SK-N-SH (cell line): ENCODE results near the gene FAM50B. TPM values are rescaled to one million over a fixed set of nuclear protein-coding genes. Genes with fewer than 3 reads are reported as not detected.

Experiments
- CTCF ChIA-PET: fragments of 300-600, 350-600 bp; formaldehyde crosslinking; extraction: SDS; loops from one replicate; lab custom pipeline; 2021; lab: Yijun Ruan, JAX
- POLR2A ChIA-PET: fragments of 350-600 bp; sonication (Branson Sonifier 250); formaldehyde crosslinking; extraction: SDS; loops from one replicate; lab custom pipeline; 2020; ENCODE audit warnings: antibody characterized with exemption, inconsistent platforms; lab: Yijun Ruan, JAX
- DNase-seq: peaks from one replicate; pipeline ENCODE4 v3.0.0; 2012
- H2AFZ ChIP-seq: fragments of 200-600 bp; sonication (generic); 2 replicates; pipeline ENCODE4 v1.8.1; 2016; ENCODE audit warnings: antibody characterized with exemption, mild to moderate bottlenecking, low read depth
- H3F3A ChIP-seq: fragments of 200-600 bp; sonication (generic); replicated peaks from 2 replicates; pipeline ENCODE3; 2016; ENCODE audit warnings: antibody characterized with exemption, mild to moderate bottlenecking; ENCODE audit not compliant: insufficient read depth
- H3K27ac ChIP-seq, 2 experiments: fragments of 200-500 bp in 1 of 2; fragments of 200-600 bp in 1 of 2; sonication (Bioruptor generic) in 1 of 2; sonication (generic), shearing (Covaris generic) in 1 of 2; 2 replicates each; pipeline versions ENCODE4 v1.5.1 to v1.6.1; 2014 to 2016; ENCODE audit warnings: low read depth in 2 of 2, inconsistent platforms in 1 of 2, low read length in 1 of 2, mild to moderate bottlenecking in 1 of 2, mixed read lengths in 1 of 2
- H3K27me3 ChIP-seq: fragments of 200-600 bp; sonication (generic), shearing (Covaris generic); 2 replicates; pipeline ENCODE4 v1.6.1; 2016; ENCODE audit warnings: mixed run types; ENCODE audit not compliant: insufficient read depth
- H3K36me3 ChIP-seq, 2 experiments: fragments of 200-500 bp in 1 of 2; fragments of 200-600 bp in 1 of 2; sonication (Bioruptor generic) in 1 of 2; sonication (generic) in 1 of 2; replicated peaks in 1 of 2; 2 replicates each; pipeline versions ENCODE3 to v1.5.1; 2014 to 2016; ENCODE audit warnings: low read length in 1 of 2, mild to moderate bottlenecking in 1 of 2; ENCODE audit not compliant: insufficient read depth in 2 of 2, control insufficient read depth in 1 of 2
- H3K4me1 ChIP-seq, 2 experiments: fragments of 200-500 bp in 1 of 2; fragments of 200-600 bp in 1 of 2; sonication (Bioruptor generic) in 1 of 2; sonication (generic), shearing (Covaris generic) in 1 of 2; 2 replicates each; pipeline versions ENCODE4 v1.5.1 to v1.6.1; 2014 to 2016; ENCODE audit warnings: low read depth in 1 of 2, low read length in 1 of 2, mixed run types in 1 of 2; ENCODE audit not compliant: insufficient read depth in 2 of 2, control insufficient read depth in 1 of 2
- H3K4me2 ChIP-seq: fragments of 200-600 bp; sonication (generic), shearing (Covaris generic); 2 replicates; pipeline ENCODE4 v1.6.1; 2017; ENCODE audit warnings: mixed run types
- H3K4me3 ChIP-seq, 2 experiments: fragments of 200-500 bp in 1 of 2; fragments of 200-600 bp in 1 of 2; sonication (Bioruptor generic) in 1 of 2; sonication (generic), shearing (Covaris generic) in 1 of 2; 2 replicates each; pipeline versions ENCODE4 v1.5.1 to v1.8.1; 2014 to 2016; ENCODE audit warnings: low read depth in 2 of 2, inconsistent platforms in 1 of 2, low read length in 1 of 2, mild to moderate bottlenecking in 1 of 2, mixed read lengths in 1 of 2, moderate library complexity in 1 of 2
- H3K79me2 ChIP-seq: fragments of 200-600 bp; sonication (generic); 2 replicates; pipeline ENCODE4 v1.8.1; 2017; ENCODE audit warnings: mild to moderate bottlenecking; ENCODE audit not compliant: insufficient read depth
- H3K9ac ChIP-seq: fragments of 200-600 bp; sonication (generic); 2 replicates; pipeline ENCODE4 v1.6.1; 2017; ENCODE audit warnings: mixed run types
- H3K9me2 ChIP-seq: fragments of 200-600 bp; sonication (generic); 2 replicates; pipeline ENCODE4 v1.6.1; 2017; ENCODE audit warnings: mixed run types
- H3K9me3 ChIP-seq: fragments of 200-600 bp; sonication (generic); 2 replicates; pipeline ENCODE4 v1.6.1; 2017; ENCODE audit warnings: mixed run types, mild to moderate bottlenecking, moderate library complexity
- H4K20me1 ChIP-seq: fragments of 200-600 bp; sonication (generic); 2 replicates; pipeline ENCODE4 v1.6.1; 2017; ENCODE audit warnings: mild to moderate bottlenecking, mixed run types; ENCODE audit not compliant: insufficient read depth
- ELF1 ChIP-seq: IDR thresholded peaks from 2 replicates; pipeline ENCODE4 v1.4.0; 2012
- EP300 ChIP-seq, 2 experiments: IDR thresholded peaks; 2 replicates each; pipeline versions ENCODE4 v1.4.0 to v1.6.1; 2012; ENCODE audit warnings: borderline replicate concordance in 1 of 2, low read depth in 1 of 2, low read length in 1 of 2
- EZH2phosphoT487 ChIP-seq: fragments of 200-600 bp; sonication (generic); IDR thresholded peaks from 2 replicates; pipeline ENCODE4 v1.6.1; 2017; ENCODE audit warnings: low read depth, mixed run types, mild to moderate bottlenecking, antibody characterized with exemption, moderate library complexity, borderline replicate concordance
- FOXJ3 ChIP-seq: sonication (generic); formaldehyde crosslinking; IDR thresholded peaks from 2 replicates; pipeline ENCODE4 v1.5.1; 2020; ENCODE audit warnings: mild to moderate bottlenecking, missing genetic modification reagents
- GATA2 ChIP-seq: sonication (generic); formaldehyde crosslinking; IDR thresholded peaks from 2 replicates; pipeline ENCODE4 v1.5.0; 2020; ENCODE audit warnings: mild to moderate bottlenecking, missing genetic modification reagents
- JUND ChIP-seq: IDR thresholded peaks from 2 replicates; pipeline ENCODE4 v1.4.0; 2012
- MEF2A ChIP-seq: IDR thresholded peaks from 2 replicates; pipeline ENCODE4 v1.4.0; 2012; ENCODE audit warnings: low read depth, borderline replicate concordance
- MXI1 ChIP-seq: IDR thresholded peaks from 2 replicates; pipeline ENCODE4 v1.6.1; 2012; ENCODE audit warnings: mild to moderate bottlenecking, low read depth, low read length, improper control_type of control experiment
- NRF1 ChIP-seq: IDR thresholded peaks from 2 replicates; pipeline ENCODE4 v1.6.1; 2012; ENCODE audit warnings: low read depth, mild to moderate bottlenecking, low read length
- POLR2AphosphoS5 ChIP-seq: IDR thresholded peaks from 2 replicates; pipeline ENCODE4 v1.6.1; 2012; ENCODE audit warnings: low read depth, low read length
- RFX5 ChIP-seq: IDR thresholded peaks from 2 replicates; pipeline ENCODE4 v1.6.1; 2012; ENCODE audit warnings: mild to moderate bottlenecking, improper control_type of control experiment, low read length
- RXRA ChIP-seq: IDR thresholded peaks from 2 replicates; pipeline ENCODE4 v1.4.0; 2012; ENCODE audit warnings: low read depth, mild to moderate bottlenecking, borderline replicate concordance
- SIN3A ChIP-seq: IDR thresholded peaks from 2 replicates; pipeline ENCODE4 v1.6.1; 2012; ENCODE audit warnings: low read depth, mild to moderate bottlenecking, low read length, moderate library complexity, borderline replicate concordance
- SMC3 ChIP-seq: IDR thresholded peaks from 2 replicates; pipeline ENCODE4 v1.6.1; 2012; ENCODE audit warnings: low read depth, low read length, improper control_type of control experiment
- TCF12 ChIP-seq: IDR thresholded peaks from 2 replicates; pipeline ENCODE4 v1.4.0; 2012
- TEAD4 ChIP-seq: IDR thresholded peaks from 2 replicates; pipeline ENCODE4 v1.4.0; 2012; ENCODE audit warnings: mild to moderate bottlenecking, borderline replicate concordance; ENCODE audit not compliant: insufficient read depth
- USF1 ChIP-seq: IDR thresholded peaks from 2 replicates; pipeline ENCODE4 v1.4.0; 2012; ENCODE audit warnings: low read depth, borderline replicate concordance
- WGBS: methylation state at CpG from one replicate; pipeline ENCODE4 v1.1.6; 2017; ENCODE audit warnings: low lambda C conversion rate; 5-methylcytosine and 5-hydroxymethylcytosine counted together
- polyA plus RNA-seq, 3 experiments: library from polyadenylated mRNA; depleted of rRNA; stranded (reverse); fragments of >200 nt; gene quantifications; 2 replicates each; pipeline ENCODE4 v1.2.3, GENCODE V29; 2012
- TF ChIP-seq, protein P1 (sequence below): fragments of 150-350 bp; IDR thresholded peaks from 2 replicates; pipeline ENCODE4 v1.6.1; 2016; ENCODE audit warnings: mild to moderate bottlenecking, low read depth, low read length
- TF ChIP-seq, protein P2 (sequence below): IDR thresholded peaks from 2 replicates; pipeline ENCODE4 v1.6.1; 2012; ENCODE audit warnings: mild to moderate bottlenecking, low read depth, low read length, moderate library complexity

The FAM50B gene
- polyA plus RNA-seq, 1 of the 3 experiments (the other 2 are of a cell fraction): 13.8 TPM

DNA sequence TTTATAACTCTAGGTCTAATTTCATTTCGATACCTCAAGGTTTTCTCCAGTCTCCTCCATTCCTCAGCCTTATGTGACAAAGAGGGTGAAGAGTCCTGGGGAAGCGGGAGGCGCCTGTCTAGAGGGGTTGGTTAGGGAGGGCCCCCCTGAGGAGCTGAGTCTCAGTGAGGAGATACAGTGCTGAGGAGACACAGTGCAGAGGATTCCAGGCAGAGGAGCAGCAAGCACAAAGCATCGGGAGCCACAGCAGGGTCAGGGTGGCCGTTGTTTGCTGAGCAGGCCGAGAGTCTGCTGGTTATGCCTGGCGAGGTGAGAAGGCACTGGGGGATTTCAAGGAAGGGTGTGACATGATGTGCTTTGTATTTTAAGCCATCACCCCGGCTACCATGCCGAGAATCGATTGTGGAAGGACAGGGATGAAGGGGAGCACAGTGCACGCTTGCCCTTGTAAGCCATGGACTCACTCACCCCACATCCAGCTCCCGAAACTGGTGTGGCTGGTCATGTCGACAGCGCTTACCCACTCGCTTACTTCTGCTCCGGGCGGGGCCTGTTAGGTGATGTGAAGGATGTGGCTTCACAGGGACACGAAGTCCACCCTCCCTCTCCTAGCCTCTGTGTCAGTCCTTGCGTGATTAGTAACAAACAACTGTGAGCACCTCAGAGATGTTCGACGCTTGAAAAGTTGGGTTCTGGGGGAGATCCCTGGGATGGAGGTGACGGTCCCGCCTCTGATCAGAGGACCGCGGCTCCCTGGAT is 30.2 kb downstream of the FAM50B start:
- H3K4me3 ChIP-seq: no peak overlapping the region
- H3K4me1 ChIP-seq: peaks cover 0 to 17% of the 10 kb centered on the region in 2 experiments; a peak in 2 of 4 replicates
- CTCF ChIA-PET: no interaction called here
- no peak overlapping the region for H3K9ac ChIP-seq
- H3K4me2 ChIP-seq: no peak overlapping the region
- 94% methylated on average over 20 of the region's 25 CpGs for WGBS
- no peaks in the 10 kb centered on the region for H3K36me3 ChIP-seq
- no peaks in the 10 kb centered on the region for H3K9me2 ChIP-seq
- no peak for TF ChIP-seq GATA2 (CRISPR knock-in tag)
- no peak for TF ChIP-seq NRF1
- no peak for TF ChIP-seq RFX5
- no peak for TF ChIP-seq TCF12
- TF ChIP-seq USF1: no peak
- TF ChIP-seq, protein P1, sequence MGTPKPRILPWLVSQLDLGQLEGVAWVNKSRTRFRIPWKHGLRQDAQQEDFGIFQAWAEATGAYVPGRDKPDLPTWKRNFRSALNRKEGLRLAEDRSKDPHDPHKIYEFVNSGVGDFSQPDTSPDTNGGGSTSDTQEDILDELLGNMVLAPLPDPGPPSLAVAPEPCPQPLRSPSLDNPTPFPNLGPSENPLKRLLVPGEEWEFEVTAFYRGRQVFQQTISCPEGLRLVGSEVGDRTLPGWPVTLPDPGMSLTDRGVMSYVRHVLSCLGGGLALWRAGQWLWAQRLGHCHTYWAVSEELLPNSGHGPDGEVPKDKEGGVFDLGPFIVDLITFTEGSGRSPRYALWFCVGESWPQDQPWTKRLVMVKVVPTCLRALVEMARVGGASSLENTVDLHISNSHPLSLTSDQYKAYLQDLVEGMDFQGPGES: no peak
- no peak for TF ChIP-seq SIN3A
- TF ChIP-seq POLR2AphosphoS5: no peak
- no peak for TF ChIP-seq EP300 (IDR thresholded peaks at IDR 0.05; ENCODE audit: borderline replicate concordance in 1 of 2, low read depth in 1 of 2, low read length in 1 of 2)
- TF ChIP-seq TEAD4: no peak
- TF ChIP-seq JUND: no peak
- TF ChIP-seq ELF1: no peak
- TF ChIP-seq EZH2phosphoT487: no peak
- no peak for TF ChIP-seq RXRA
- TF ChIP-seq FOXJ3: no peak
- no peak for TF ChIP-seq SMC3
- TF ChIP-seq, protein P2, sequence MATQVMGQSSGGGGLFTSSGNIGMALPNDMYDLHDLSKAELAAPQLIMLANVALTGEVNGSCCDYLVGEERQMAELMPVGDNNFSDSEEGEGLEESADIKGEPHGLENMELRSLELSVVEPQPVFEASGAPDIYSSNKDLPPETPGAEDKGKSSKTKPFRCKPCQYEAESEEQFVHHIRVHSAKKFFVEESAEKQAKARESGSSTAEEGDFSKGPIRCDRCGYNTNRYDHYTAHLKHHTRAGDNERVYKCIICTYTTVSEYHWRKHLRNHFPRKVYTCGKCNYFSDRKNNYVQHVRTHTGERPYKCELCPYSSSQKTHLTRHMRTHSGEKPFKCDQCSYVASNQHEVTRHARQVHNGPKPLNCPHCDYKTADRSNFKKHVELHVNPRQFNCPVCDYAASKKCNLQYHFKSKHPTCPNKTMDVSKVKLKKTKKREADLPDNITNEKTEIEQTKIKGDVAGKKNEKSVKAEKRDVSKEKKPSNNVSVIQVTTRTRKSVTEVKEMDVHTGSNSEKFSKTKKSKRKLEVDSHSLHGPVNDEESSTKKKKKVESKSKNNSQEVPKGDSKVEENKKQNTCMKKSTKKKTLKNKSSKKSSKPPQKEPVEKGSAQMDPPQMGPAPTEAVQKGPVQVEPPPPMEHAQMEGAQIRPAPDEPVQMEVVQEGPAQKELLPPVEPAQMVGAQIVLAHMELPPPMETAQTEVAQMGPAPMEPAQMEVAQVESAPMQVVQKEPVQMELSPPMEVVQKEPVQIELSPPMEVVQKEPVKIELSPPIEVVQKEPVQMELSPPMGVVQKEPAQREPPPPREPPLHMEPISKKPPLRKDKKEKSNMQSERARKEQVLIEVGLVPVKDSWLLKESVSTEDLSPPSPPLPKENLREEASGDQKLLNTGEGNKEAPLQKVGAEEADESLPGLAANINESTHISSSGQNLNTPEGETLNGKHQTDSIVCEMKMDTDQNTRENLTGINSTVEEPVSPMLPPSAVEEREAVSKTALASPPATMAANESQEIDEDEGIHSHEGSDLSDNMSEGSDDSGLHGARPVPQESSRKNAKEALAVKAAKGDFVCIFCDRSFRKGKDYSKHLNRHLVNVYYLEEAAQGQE: no peak
- TF ChIP-seq MEF2A: no peak
- no peak for TF ChIP-seq MXI1
- no peak overlapping the region for H3K27ac ChIP-seq
- no peaks in the 10 kb centered on the region for H4K20me1 ChIP-seq
- no peaks in the 10 kb centered on the region for H3K27me3 ChIP-seq
- H3K79me2 ChIP-seq: no peaks in the 10 kb centered on the region
- POLR2A ChIA-PET: no interaction called here
- H3F3A ChIP-seq: peaks cover 3% of the 10 kb centered on the region
- DNase-seq: no peak
- H2AFZ ChIP-seq: no peak overlapping the region
- no peaks in the 10 kb centered on the region for H3K9me3 ChIP-seq
